ENCODE measurements around the gene MANEA.

MANEA gene

DNA sequence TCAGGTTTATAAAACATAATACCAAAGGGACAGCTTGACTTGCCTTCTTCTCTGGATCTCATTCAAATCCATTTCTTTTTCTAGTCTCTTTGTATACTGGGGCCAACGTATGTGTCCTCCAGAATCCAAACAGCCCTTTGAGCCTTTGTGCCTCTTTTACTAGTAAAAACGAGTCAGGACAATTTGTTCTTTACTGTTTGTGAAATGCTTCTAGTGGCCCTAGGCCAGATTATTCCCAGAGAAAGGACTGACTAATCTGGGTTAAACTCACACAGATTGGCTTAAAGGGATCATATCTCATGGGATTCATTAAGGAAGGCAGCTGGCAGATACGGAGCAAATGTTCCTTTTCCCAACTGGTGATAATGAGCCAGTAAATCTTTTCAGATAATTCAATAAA lies 32.1 kb upstream of the MANEA start:
- no peaks in the 10 kb centered on the region for H3K36me3 Mint-ChIP-seq (ENCODE audit: low read depth)
- no peaks in the 10 kb centered on the region for H3K9me3 Mint-ChIP-seq
- H3K27me3 Mint-ChIP-seq (ENCODE audit: low read depth, poor library complexity), result no peaks in the 10 kb centered on the region
- H3K27ac Mint-ChIP-seq, result no peak overlapping the region
- TF ChIP-seq, protein P1, sequence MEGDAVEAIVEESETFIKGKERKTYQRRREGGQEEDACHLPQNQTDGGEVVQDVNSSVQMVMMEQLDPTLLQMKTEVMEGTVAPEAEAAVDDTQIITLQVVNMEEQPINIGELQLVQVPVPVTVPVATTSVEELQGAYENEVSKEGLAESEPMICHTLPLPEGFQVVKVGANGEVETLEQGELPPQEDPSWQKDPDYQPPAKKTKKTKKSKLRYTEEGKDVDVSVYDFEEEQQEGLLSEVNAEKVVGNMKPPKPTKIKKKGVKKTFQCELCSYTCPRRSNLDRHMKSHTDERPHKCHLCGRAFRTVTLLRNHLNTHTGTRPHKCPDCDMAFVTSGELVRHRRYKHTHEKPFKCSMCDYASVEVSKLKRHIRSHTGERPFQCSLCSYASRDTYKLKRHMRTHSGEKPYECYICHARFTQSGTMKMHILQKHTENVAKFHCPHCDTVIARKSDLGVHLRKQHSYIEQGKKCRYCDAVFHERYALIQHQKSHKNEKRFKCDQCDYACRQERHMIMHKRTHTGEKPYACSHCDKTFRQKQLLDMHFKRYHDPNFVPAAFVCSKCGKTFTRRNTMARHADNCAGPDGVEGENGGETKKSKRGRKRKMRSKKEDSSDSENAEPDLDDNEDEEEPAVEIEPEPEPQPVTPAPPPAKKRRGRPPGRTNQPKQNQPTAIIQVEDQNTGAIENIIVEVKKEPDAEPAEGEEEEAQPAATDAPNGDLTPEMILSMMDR (IDR thresholded peaks at IDR 0.05), result no peak
- no peaks in the 10 kb centered on the region for H3K4me1 Mint-ChIP-seq
- H3K4me3 Mint-ChIP-seq, result no peak overlapping the region
- DNase-seq, result no peak

DNA sequence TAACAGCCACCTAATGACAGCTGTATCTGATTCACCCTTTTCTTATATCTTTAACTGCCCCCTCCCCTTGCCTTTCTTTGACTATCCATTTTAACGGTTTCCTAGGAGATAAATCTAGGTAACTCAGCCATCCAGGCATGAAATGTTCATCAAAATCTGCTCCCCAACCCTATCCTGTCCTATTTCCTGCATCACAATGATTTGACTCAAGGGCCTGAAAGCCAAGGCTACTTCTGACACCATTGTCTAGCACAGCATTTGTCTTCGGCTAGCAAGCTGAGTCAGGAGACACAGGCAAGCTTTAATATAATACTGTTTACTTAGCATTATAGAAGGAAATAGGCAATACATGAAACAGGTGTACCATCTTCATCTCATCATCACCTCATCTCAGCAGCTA lies 31.6 kb upstream of the MANEA start:
- Mint-ChIP-seq H3K27me3 (ENCODE audit: low read depth, poor library complexity) (no peaks in the 10 kb centered on the region), H3K9me3 (no peaks in the 10 kb centered on the region), H3K27ac (peak overlapping the region; percentile 26), H3K36me3 (ENCODE audit: low read depth) (no peaks in the 10 kb centered on the region), H3K4me3 (no peak overlapping the region), H3K4me1 (no peaks in the 10 kb centered on the region)
- DNase-seq, result no peak
- TF ChIP-seq, protein P1 (IDR thresholded peaks at IDR 0.05), result no peak

DNA sequence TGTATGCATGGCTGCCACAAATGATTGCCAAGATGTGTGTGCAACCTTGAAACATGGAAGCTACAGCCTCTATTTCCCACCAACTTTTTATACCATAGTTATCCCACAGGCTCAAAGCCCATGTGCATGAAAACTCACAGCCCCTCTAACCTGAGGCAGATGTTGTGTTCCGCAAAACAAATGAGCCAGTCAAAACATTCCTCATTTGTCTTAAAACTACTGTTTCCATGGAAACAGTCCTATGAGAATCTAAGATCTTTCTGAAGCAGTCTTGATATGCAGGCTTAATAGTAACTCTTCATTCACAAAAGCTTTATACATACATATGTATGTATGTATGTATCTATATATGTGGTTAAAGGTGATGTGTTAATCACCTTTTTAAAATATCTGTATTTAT lies 31.2 kb upstream of the MANEA start:
- H3K27ac Mint-ChIP-seq, result no peak overlapping the region
- DNase-seq, result no peak
- no peaks in the 10 kb centered on the region for H3K36me3 Mint-ChIP-seq (ENCODE audit: low read depth)
- H3K4me3 Mint-ChIP-seq, result no peak overlapping the region
- no peaks in the 10 kb centered on the region for H3K4me1 Mint-ChIP-seq
- H3K9me3 Mint-ChIP-seq, result no peaks in the 10 kb centered on the region
- no peaks in the 10 kb centered on the region for H3K27me3 Mint-ChIP-seq (ENCODE audit: low read depth, poor library complexity)
- TF ChIP-seq, protein P1 (IDR thresholded peaks at IDR 0.05), result no peak

DNA sequence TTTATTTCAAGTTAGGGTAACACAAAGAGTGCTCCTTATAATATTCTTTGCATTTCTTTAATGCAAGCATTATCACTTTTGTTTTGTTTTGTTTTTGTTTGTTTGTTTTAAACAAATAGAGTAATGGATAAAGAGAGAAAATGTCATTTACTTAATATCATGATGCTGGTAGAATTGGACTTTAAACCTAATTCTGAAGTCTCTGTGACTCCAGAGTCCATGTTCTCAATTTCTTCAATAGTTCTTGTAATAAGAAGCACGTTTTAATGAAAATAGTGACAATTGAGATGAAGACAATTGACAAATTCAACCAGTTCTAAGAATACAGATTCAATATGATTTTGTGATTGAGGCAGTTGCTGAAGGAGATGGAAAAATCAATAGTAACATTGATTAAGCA lies 30.3 kb upstream of the MANEA start:
- Mint-ChIP-seq H3K4me3 (no peak overlapping the region), H3K9me3 (no peaks in the 10 kb centered on the region), H3K27me3 (ENCODE audit: low read depth, poor library complexity) (no peaks in the 10 kb centered on the region), H3K36me3 (ENCODE audit: low read depth) (no peaks in the 10 kb centered on the region), H3K27ac (no peak overlapping the region), H3K4me1 (no peaks in the 10 kb centered on the region)
- no peak for DNase-seq
- TF ChIP-seq, protein P1 (IDR thresholded peaks at IDR 0.05), result no peak

DNA sequence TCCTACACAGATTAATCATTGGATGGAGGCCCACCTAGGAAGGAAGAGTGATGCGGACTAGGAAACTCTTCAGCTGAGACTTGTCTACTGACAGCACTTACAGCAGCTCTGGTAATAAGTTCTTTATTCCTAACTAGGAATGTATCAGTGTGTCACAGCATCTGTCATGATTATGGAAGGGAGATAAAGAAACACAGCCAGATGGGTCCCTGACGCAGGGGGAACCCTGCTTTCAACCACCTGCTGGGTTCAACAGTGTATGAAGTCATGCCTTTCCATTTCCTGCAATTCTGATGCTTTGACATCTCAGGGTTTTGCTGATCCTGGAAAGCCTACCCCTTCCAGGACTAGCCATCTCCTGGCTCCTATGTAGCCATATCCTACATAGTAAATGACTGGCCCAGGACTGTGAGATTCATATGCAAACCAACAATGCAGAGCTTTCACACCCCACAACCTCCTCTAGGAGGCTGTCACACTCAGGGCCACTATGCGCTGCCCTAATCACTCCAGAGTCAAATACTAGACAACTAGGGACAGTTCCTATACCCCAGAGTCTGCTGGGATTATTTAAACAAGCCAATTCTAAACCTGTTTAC lies 29.0 kb upstream of the MANEA start:
- H3K9me3 Mint-ChIP-seq, result no peaks in the 10 kb centered on the region
- H3K4me3 Mint-ChIP-seq, result no peak overlapping the region
- no peaks in the 10 kb centered on the region for H3K4me1 Mint-ChIP-seq
- H3K27ac Mint-ChIP-seq, result no peak overlapping the region
- no peaks in the 10 kb centered on the region for H3K27me3 Mint-ChIP-seq (ENCODE audit: low read depth, poor library complexity)
- TF ChIP-seq, protein P1 (IDR thresholded peaks at IDR 0.05), result no peak
- H3K36me3 Mint-ChIP-seq (ENCODE audit: low read depth), result no peaks in the 10 kb centered on the region
- no peak for DNase-seq

DNA sequence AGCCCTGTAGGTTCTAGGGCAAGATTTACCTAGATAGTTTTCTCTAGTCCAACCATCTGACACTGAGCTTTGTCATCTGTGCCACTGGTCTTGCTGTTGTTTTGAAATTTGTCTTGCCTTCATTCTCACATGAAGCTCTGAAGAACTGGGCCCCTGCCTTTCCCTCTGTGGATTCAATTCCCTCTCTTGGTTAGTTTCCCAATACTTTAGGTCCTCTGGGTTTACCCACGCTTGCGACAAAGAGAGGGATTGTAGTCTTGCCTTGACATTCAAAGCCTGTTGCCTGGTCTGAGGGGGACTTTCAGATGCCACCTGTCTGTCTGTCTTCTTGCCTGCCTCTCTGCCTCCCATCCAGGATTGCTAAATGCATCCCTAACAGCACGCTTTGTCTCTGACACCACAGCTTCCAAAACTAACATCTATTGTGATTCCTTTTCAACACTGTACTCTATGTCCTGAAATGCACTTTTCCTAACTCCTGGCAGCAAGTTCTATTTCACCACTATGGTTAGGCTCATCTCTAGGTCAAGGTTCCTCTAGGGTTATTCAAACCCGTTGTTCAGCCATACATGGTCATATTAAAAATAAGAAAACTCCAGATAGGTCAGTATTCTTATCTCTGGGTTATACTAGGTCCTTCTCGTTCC lies 25.5 kb upstream of the MANEA start:
- TF ChIP-seq, protein P1 (IDR thresholded peaks at IDR 0.05), result no peak
- Mint-ChIP-seq H3K9me3 (no peaks in the 10 kb centered on the region), H3K4me1 (no peaks in the 10 kb centered on the region), H3K36me3 (ENCODE audit: low read depth) (no peaks in the 10 kb centered on the region), H3K27me3 (ENCODE audit: low read depth, poor library complexity) (no peaks in the 10 kb centered on the region), H3K27ac (no peak overlapping the region), H3K4me3 (no peak overlapping the region)
- DNase-seq, result no peak

Measured in nephron progenitor cell (in vitro differentiated cells).